PC-9 (cell line): Measurements from ENCODE around the gene TRIM34. TPM values are rescaled to one million over a fixed set of nuclear protein-coding genes. Genes with fewer than 3 reads are reported as not detected.

Experiments
- BruUV-seq: library from RNA; stranded (reverse); fragments of 400-500 nt; replicated peaks from 2 replicates; lab custom pipeline; 2021; lab: Mats Ljungman, UMichigan
- CTCF ChIA-PET: fragments of 300-600 bp; sonication (Branson Sonifier 250); formaldehyde crosslinking; loops from one replicate; lab custom pipeline; 2022; ENCODE audit warnings: antibody characterized with exemption; lab: Charles Lee
- POLR2A ChIA-PET: fragments of 300-600 bp; sonication (Branson Sonifier 250); formaldehyde crosslinking; loops from one replicate; lab custom pipeline; 2022; ENCODE audit warnings: antibody characterized with exemption; ENCODE audit not compliant: unreplicated experiment; lab: Charles Lee
- DNase-seq, 2 experiments: peaks; one replicate each; pipeline versions ENCODE4 v3.0.0 to v3.0.0-alpha.2; 2015 to 2022; ENCODE audit warnings: mixed read lengths in 1 of 2
- H2AFZ ChIP-seq: fragments of 200-600 bp; sonication (generic); 2 replicates; pipeline ENCODE4 v1.8.1; 2017; ENCODE audit warnings: antibody characterized with exemption
- H3F3A ChIP-seq: fragments of 200-600 bp; sonication (generic); 2 replicates; pipeline ENCODE4 v1.8.1; 2017; ENCODE audit warnings: antibody characterized with exemption, mild to moderate bottlenecking, low read depth; ENCODE audit not compliant: insufficient read depth
- H3K27ac ChIP-seq: fragments of 200-600 bp; sonication (generic); 2 replicates; pipeline ENCODE4 v1.6.1; 2016; ENCODE audit warnings: mixed run types
- H3K27me3 ChIP-seq: fragments of 200-600 bp; sonication (generic); 2 replicates; pipeline ENCODE4 v1.6.1; 2016; ENCODE audit warnings: low read depth, mixed run types; ENCODE audit not compliant: insufficient read depth
- H3K36me3 ChIP-seq: fragments of 200-600 bp; sonication (generic); 2 replicates; pipeline ENCODE4 v1.6.1; 2016; ENCODE audit warnings: low read depth, mixed run types
- H3K4me1 ChIP-seq: fragments of 200-600 bp; sonication (generic); replicated peaks from 2 replicates; pipeline ENCODE4 v1.6.1; 2016; ENCODE audit warnings: mixed run types; ENCODE audit not compliant: insufficient read depth
- H3K4me2 ChIP-seq: fragments of 200-600 bp; sonication (generic); 2 replicates; pipeline ENCODE4 v1.6.1; 2017; ENCODE audit warnings: mixed run types
- H3K4me3 ChIP-seq: fragments of 200-600 bp; sonication (generic); 2 replicates; pipeline ENCODE4 v1.6.1; 2016; ENCODE audit warnings: mixed run types
- H3K79me2 ChIP-seq: fragments of 200-600 bp; sonication (generic); 2 replicates; pipeline ENCODE4 v1.6.1; 2017; ENCODE audit warnings: low read depth, mixed run types
- H3K9me2 ChIP-seq: fragments of 200-600 bp; sonication (generic); 2 replicates; pipeline ENCODE4 v1.8.1; 2017; ENCODE audit warnings: mild to moderate bottlenecking; ENCODE audit not compliant: insufficient read depth
- H3K9me3 ChIP-seq: fragments of 200-600 bp; sonication (generic); 2 replicates; pipeline ENCODE4 v1.8.1; 2016; ENCODE audit warnings: low read depth; ENCODE audit not compliant: insufficient read depth
- H4K20me1 ChIP-seq: fragments of 200-600 bp; sonication (generic); 2 replicates; pipeline ENCODE4 v1.8.1; 2017; ENCODE audit not compliant: insufficient read depth
- EZH2 ChIP-seq: fragments of 200-600 bp; sonication (generic); IDR thresholded peaks from 2 replicates; pipeline ENCODE4 v1.8.0; 2017; ENCODE audit warnings: antibody characterized with exemption, low read depth
- intact Hi-C: fragments of 100-400 bp; cut with micrococcal nuclease; formaldehyde crosslinking; loops from one replicate; pipeline ENCODE4 v1.10.0; 2022; ENCODE audit not compliant: unreplicated experiment
- total RNA-seq: library from RNA; stranded (reverse); gene quantifications from 2 replicates; pipeline ENCODE4 v1.2.3, GENCODE V29; 2021
- TF ChIP-seq, protein P1 (sequence below): fragments of 200-600 bp; sonication (generic); conservative IDR thresholded peaks from 2 replicates; pipeline ENCODE4 v1.6.1; 2017; ENCODE audit warnings: mixed run types, antibody characterized with exemption, mild to moderate bottlenecking, moderate library complexity

Gene TRIM34
- total RNA-seq, 1 experiment from 2014 or later: 7.5 TPM

DNA sequence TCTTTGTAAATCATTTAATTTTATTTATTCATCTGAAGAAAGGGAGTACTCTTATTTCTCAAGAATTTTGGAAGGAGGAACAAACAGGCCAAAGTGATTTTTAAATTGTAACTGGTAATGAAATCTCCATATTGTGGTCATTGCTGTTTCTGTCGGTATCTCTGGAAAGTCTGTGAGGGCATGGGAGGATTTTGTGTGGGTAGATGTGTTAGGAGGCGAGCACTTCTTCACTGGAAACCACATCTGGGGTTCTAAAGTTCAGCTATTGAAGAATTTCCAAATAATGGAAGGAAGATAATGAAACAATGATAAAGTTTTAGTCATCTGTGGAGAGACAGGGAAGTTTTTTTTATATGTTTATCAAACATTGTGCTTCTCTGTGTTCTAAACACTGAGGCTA, 6.6 kb downstream of the TRIM34 start:
- POLR2A ChIA-PET: no interaction called here
- CTCF ChIA-PET: no interaction called here
- DNase-seq: no peak
- H3F3A ChIP-seq: no peaks in the 10 kb centered on the region
- H3K36me3 ChIP-seq: no peaks in the 10 kb centered on the region
- intact Hi-C loops: no loop called here
- BruUV-seq: no TSS peak
- H3K9me2 ChIP-seq: no peaks in the 10 kb centered on the region
- no peak for TF ChIP-seq EZH2
- TF ChIP-seq, protein P1, sequence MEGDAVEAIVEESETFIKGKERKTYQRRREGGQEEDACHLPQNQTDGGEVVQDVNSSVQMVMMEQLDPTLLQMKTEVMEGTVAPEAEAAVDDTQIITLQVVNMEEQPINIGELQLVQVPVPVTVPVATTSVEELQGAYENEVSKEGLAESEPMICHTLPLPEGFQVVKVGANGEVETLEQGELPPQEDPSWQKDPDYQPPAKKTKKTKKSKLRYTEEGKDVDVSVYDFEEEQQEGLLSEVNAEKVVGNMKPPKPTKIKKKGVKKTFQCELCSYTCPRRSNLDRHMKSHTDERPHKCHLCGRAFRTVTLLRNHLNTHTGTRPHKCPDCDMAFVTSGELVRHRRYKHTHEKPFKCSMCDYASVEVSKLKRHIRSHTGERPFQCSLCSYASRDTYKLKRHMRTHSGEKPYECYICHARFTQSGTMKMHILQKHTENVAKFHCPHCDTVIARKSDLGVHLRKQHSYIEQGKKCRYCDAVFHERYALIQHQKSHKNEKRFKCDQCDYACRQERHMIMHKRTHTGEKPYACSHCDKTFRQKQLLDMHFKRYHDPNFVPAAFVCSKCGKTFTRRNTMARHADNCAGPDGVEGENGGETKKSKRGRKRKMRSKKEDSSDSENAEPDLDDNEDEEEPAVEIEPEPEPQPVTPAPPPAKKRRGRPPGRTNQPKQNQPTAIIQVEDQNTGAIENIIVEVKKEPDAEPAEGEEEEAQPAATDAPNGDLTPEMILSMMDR: no peak
- H3K79me2 ChIP-seq: no peaks in the 10 kb centered on the region
- H3K4me3 ChIP-seq: no peak overlapping the region
- H3K27ac ChIP-seq: no peak overlapping the region
- H3K9me3 ChIP-seq: no peaks in the 10 kb centered on the region
- no peaks in the 10 kb centered on the region for H4K20me1 ChIP-seq
- H3K4me2 ChIP-seq: no peak overlapping the region
- no peaks in the 10 kb centered on the region for H3K27me3 ChIP-seq
- no peak overlapping the region for H2AFZ ChIP-seq
- H3K4me1 ChIP-seq: peaks cover 3% of the 10 kb centered on the region

DNA sequence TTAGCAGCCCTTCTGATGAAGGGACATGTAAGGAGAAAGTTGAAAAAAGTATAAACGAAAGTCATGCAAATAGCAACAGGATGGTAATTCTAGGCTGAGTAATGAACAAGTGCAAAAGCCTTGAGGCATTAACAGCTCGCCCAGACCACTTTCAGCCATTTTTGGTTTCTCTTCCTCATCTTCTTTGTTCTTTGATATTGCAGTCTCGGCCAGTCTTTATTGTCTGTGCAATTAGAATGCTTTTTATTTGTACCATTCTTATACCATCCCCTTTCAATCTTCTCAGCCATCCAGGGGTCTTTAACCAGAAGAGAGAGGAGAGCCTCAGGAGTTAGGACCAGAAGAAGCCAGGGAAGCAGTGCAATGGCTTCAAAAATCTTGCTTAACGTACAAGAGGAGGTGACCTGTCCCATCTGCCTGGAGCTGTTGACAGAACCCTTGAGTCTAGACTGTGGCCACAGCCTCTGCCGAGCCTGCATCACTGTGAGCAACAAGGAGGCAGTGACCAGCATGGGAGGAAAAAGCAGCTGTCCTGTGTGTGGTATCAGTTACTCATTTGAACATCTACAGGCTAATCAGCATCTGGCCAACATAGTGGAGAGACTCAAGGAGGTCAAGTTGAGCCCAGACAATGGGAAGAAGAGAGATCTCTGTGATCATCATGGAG, 7.3 kb downstream of the TRIM34 start:
- CTCF ChIA-PET: no interaction called here

GRCh38 chr11:5639953-5640352, 15.2 kb downstream of the TRIM34 start:
- H3K4me1 ChIP-seq: no peaks in the 10 kb centered on the region
- no peaks in the 10 kb centered on the region for H3F3A ChIP-seq
- no peaks in the 10 kb centered on the region for H3K9me2 ChIP-seq
- ChIA-PET CTCF (no interaction called here), POLR2A (no interaction called here)
- no peaks in the 10 kb centered on the region for H3K27me3 ChIP-seq
- H3K4me2 ChIP-seq: no peak overlapping the region
- H3K9me3 ChIP-seq: no peaks in the 10 kb centered on the region
- no peak overlapping the region for H3K4me3 ChIP-seq
- no peak overlapping the region for H3K27ac ChIP-seq
- no peaks in the 10 kb centered on the region for H3K36me3 ChIP-seq
- BruUV-seq: no TSS peak
- H3K79me2 ChIP-seq: no peaks in the 10 kb centered on the region
- no peak for TF ChIP-seq EZH2
- TF ChIP-seq, protein P1: no peak
- DNase-seq: no peak
- H2AFZ ChIP-seq: no peak overlapping the region
- no peaks in the 10 kb centered on the region for H4K20me1 ChIP-seq
- intact Hi-C loops: no loop called here

More for the DNA sequence above, 7.3 kb downstream of the TRIM34 start:
- H3K9me3 ChIP-seq: no peaks in the 10 kb centered on the region
- TF ChIP-seq, protein P1: no peak
- TF ChIP-seq EZH2: no peak
- no peaks in the 10 kb centered on the region for H3F3A ChIP-seq
- intact Hi-C loops: no loop called here
- H3K27me3 ChIP-seq: no peaks in the 10 kb centered on the region
- no peak overlapping the region for H3K4me3 ChIP-seq
- H4K20me1 ChIP-seq: no peaks in the 10 kb centered on the region
- H3K9me2 ChIP-seq: no peaks in the 10 kb centered on the region
- H3K4me1 ChIP-seq: no peaks in the 10 kb centered on the region
- no peak overlapping the region for H3K4me2 ChIP-seq
- no peak overlapping the region for H2AFZ ChIP-seq
- H3K79me2 ChIP-seq: no peaks in the 10 kb centered on the region
- POLR2A ChIA-PET: no interaction called here
- DNase-seq: no peak
- BruUV-seq: no TSS peak
- H3K27ac ChIP-seq: no peak overlapping the region
- H3K36me3 ChIP-seq: no peaks in the 10 kb centered on the region
